GM18907 (cell line): Measurements from ENCODE around the gene ESRP2.

Experiments
- ATAC-seq: cut with Tn5 transposase; IDR thresholded peaks from one replicate; pipeline ENCODE4 v1.9.1; 2021; ENCODE audit warnings: mild to moderate bottlenecking, moderate library complexity; ENCODE audit not compliant: unreplicated experiment

Gene ESRP2

DNA sequence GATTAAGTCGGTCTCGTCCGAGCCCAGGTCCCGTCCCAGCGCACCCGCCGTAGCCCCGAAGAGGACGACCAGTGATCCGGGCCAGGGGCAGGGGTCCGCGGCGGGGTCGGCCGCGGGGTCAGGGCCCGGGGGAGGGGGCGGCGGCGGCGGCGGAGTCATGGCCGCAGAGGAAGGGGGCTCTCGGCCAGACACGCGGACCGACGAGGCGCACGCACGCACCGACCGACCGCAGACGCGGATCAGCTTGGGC, at the start of gene ESRP2:
Gene ESRP2 (minus strand): TSS at position 241 of the 250 bp plus-strand sequence. CDS start 82 bp downstream, at position 159.
- no peak for ATAC-seq

DNA sequence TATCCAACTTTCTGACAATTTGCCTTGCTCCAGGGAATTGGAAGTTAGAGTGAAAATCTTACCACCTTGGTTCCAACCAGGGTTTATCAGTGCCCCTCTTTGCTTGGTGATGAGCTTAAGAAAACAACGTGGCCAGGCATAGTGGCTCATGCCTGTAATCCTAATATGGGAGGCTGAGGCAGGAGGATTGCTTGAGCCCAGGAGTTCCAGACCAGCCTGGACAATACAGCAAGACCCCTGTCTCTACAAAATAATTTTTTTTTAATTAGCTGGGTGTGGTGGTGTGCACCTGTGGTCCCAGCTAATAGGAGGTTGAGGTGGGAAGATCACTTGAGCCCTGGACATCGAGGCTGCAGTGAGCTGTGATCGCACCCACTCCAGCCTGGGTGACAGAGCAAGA, 49.8 kb upstream of the ESRP2 start:
- ATAC-seq: no peak

- peak; percentile 43 for ATAC-seq
Observed at GRCh38 chr16:68284847-68285246, 48.9 kb upstream of the ESRP2 start.

- peak; percentile 50 for ATAC-seq
Observed at GRCh38 chr16:68283801-68284598, 48.1 kb upstream of the ESRP2 start.

- no peak for ATAC-seq
Observed at GRCh38 chr16:68283346-68283745, 47.4 kb upstream of the ESRP2 start.

DNA sequence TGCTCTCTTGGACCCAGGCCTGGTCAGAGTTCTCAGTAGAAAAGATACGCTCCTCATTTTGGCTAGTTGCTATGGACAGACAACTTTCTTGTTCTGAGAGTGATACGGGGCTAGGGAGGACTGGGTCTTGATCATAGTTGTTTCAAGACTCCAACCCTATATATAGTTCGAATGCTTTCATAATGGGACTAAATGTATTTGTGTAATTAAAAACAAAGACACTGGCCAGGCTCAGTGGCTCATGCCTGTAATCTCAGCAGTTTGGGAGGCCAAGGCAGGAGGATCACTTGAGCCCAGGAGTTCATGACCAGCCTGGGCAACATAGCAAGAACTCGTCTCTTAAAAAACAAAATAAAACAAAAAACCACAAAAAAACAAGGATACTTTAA, 46.1 kb upstream of the ESRP2 start:
- ATAC-seq: no peak

- no peak for ATAC-seq
Observed at GRCh38 chr16:68281368-68282063, 45.6 kb upstream of the ESRP2 start.

DNA sequence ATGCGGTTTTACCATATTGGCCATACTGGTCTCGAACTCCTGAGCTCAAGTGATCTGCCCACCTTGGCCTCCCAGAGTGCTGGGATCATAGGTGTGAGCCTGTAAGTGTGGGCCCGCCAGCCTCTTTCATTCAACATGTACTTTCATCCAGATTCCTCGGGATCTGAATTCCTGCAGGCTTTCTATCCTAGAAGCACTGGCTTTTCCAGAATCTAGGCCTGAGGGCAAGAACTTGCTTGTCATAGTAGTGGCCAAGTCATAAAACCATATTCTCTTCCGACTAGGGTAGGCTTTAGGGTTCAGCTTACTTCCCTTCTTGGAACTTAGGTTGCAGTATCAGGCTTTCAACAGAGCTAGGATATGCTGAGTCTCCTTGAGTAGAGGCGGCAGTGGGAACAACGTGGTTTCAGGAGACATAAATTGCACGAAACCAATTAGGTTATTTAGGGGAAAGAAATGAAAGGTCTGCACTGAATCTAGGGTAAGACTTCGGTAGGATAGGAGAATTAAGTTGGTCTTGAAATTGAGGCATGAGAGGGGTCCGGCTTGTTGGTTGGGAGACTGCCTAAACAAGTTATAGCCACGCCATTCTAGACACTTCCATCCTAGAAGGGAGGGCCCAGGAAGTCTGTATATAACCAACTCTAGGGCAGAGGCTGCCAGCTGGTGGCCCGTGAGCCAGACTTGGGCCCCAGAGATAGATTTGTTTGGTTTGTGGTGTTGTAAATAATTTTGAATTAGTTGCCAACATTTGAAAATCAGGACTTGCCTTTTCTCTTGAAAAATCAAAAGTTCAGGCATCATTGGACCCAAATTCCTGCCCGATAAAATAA, 44.0 kb upstream of the ESRP2 start:
- no peak for ATAC-seq

DNA sequence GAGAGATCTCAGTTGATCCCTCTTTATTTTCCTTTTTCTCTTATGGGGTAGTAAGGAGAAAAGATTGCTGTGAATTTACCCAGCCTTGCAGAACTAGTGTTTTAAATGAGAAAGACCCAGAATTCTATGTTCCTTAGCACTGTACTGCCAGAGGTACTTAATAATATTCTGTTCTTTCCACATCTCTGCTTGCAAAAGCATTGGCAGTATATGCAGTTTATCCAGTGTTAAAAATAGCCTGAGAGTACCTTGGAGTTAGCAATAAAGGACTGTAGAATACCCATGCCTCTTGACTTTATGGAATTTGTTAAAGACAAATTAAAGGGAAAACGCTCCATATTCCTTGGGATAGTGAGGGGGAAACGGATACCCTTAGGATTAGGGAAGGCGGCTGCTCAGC, 40.3 kb upstream of the ESRP2 start:
- ATAC-seq: no peak

- peak; percentile 64 for ATAC-seq
Observed at GRCh38 chr16:68275611-68276191, 39.8 kb upstream of the ESRP2 start.

GRCh38 chr16:68274441-68274840, 38.5 kb upstream of the ESRP2 start:
- ATAC-seq: no peak

- no peak for ATAC-seq
Observed at GRCh38 chr16:68273896-68274295, 38.0 kb upstream of the ESRP2 start.

GRCh38 chr16:68273459-68273858, 37.5 kb upstream of the ESRP2 start:
- no peak for ATAC-seq

DNA sequence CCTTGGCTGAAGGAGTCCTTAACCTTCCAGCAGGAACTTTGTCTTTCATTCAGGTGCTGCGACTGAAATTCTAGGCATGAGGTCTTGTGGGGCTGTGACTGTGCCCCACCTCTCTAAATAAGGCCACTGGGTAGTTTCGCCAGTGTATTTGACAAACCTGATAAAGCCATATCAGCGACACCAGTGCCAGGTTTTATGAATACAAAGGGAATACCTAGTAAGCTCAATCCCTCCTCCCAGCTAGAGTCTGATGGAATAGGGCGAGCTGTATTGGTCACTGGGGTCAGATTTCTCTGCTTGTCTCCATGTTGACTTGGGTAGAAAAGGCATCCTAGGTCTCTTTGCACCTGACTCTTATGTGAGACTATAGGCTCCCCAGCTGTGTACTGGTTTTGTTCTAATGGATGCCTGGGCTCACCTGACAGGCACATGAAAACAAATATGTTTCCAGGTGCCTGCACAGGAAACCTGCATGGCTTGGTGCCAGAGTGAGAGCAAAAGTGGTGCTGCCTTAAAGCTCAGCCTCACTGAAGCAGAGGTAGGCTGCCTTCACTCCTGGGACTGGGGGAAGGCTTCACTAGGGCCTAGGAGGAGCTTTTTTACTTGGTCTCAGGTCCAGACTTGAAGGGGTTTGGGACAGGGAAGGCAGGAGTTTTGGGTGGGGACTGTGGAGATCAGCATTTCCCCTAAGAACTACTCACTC, 36.7 kb upstream of the ESRP2 start:
- no peak for ATAC-seq

- ATAC-seq: no peak
Observed at GRCh38 chr16:68270353-68270752, 34.4 kb upstream of the ESRP2 start.

DNA sequence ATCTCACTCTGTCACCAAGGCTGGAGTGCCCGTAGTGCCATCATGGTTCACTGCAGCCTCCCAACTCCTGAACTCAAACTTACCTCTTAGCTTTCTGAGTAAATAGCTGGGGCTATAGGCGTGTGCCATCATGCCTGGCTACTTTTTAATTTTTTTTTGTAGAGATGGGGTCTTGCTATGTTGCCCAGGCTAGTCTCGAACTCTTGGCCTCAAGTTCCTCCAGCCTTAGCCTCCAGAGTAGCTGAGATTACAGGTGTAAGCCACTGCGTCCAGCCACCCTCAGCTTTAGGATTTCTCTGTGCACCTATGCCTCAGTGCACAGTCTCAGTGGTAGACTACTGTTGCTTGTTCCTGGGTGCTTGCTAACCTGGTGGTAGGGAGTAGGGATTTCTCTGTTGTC, 33.9 kb upstream of the ESRP2 start:
- no peak for ATAC-seq

DNA sequence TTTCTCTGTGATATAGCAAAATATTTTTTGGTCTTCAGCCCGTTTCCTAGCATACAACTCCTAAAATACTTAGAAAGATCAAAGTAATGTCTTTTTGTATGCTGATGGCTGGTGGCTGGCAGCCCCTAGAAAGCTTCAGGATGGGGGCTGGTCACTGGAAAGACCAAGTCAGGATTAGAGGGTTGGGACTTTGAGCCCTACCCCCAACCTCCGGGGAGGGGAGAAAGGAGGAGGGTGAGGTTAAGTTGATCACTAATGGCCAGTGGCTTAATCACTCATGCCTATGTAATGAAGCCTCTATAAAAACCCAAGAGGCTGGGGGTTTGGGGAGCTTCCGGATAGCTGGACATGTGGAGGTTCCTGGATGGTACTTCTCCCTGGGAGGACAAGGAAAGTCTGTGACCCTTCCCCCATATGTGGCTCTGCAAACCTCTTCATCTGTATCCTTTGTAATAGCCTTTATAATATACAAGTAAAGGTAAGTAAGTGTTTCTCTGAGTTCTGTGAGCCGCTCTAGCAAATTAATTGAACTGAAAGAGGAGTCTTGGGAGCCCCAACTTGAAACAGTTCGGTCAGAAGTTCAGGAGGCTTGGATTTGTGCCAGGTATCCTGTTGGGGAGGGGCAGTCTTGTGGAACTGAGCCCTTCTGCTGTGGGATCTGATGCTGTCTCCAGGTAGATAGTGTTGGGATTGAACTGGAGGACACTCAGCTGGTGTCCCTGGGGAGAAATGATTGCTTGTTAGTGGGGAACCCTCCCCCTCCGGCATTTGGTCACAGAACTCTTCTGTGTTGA, 31.9 kb upstream of the ESRP2 start:
- ATAC-seq: no peak

DNA sequence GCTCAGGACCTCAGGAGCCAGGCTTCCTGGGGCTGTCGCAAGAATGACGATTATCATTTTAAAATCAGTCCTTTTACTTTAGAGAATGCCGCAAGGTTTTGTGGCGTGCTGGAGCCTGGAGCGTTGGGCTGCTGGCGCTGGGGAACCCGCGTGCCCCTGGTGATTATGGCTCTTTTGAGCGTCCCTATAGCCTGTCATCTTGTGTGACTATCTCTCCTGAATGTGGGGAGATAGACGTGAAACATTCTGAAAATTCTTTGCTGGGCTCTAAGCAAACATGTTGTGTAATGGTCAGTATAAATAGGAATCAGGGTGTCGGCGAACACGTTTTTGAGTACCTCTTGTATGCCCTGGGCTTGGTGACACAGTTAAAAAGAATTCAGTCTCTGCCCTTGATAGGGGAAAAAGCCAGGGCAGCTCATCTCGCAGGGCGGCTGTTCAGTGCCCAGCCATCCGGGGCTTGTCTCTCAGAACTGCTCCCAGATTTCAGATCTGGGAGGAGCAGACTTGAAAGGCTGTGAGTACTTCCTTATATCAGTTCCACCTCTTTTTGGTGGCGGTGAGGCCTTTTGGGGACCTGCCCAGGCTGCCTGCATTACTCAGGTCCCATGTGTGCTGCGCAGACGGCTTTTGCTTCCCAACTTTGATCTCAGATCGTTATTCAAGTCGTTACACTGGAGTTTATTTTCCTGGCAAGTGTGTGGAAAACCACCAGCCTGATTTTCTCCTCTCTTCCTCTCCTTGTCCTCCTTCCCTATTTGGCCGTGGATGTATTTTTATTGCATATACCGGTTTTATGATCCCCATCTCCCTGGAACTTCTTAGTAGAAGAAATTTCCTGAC, 29.4 kb upstream of the ESRP2 start:
- peak; percentile 17 for ATAC-seq
